ENCODE data around the gene KLHL40. TPM values are rescaled to one million over a fixed set of nuclear protein-coding genes. Genes with fewer than 3 reads are reported as not detected.

KLHL40 gene
- total RNA-seq, 1 donor from 2014 or later, result not detected

DNA sequence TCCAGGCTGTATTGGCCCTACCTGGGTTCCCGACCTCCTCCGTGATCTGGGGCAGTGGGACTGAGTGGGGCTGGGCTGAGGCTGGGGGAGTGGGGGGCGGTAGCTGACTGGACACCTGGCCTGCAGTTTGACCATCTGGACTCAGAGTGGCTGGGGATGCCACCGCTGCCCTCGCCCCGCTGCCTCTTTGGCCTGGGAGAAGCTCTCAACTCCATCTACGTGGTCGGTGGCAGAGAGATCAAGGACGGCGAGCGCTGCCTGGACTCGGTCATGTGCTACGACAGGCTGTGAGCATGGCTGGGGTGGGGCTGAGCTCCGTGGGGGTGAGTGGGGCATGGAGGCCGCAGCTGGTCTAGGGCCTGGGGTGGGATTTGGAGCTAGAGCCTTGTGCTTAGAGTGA lies 2.7 kb downstream of the KLHL40 start:
- DNase-seq (ENCODE audit: low spot score), result no peak

DNA sequence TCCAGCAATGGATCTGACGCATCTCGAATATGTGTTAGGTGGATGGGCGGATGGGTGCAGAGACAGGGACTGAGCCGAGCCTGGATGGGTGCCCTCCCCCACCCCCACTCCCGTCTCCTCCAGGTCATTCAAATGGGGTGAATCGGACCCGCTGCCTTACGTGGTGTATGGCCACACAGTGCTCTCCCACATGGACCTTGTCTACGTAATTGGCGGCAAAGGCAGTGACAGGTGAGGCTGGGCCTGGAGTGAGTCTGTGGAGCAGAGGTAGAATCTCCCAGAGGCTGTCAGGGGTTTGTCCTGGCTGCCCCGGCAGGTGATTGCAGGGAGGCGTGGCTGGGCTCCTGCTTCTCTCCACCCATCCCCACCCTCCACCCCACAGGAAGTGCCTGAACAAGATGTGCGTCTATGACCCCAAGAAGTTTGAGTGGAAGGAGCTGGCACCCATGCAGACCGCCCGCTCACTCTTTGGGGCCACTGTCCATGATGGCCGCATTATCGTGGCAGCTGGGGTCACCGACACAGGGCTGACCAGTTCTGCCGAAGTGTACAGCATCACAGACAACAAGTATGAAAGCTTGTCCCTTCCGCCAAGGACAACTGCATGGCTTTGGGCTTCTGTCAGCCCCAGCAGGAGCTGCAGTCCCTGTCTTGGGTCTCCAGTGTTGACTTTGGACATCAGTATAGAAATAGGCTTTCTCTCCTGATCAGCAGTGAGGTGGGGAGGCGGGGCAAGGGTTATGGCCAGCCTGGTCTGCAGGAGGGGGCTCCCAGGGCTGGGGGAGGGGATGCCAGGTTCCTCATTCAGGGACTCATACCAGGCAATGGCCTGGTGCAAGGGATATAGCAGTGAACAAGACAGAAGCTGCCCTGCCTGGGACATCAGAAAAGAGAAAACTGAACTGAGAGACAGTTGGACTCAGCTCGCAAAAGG lies 3.4 kb downstream of the KLHL40 start:
- DNase-seq (ENCODE audit: low spot score), result peak; percentile 82

DNA sequence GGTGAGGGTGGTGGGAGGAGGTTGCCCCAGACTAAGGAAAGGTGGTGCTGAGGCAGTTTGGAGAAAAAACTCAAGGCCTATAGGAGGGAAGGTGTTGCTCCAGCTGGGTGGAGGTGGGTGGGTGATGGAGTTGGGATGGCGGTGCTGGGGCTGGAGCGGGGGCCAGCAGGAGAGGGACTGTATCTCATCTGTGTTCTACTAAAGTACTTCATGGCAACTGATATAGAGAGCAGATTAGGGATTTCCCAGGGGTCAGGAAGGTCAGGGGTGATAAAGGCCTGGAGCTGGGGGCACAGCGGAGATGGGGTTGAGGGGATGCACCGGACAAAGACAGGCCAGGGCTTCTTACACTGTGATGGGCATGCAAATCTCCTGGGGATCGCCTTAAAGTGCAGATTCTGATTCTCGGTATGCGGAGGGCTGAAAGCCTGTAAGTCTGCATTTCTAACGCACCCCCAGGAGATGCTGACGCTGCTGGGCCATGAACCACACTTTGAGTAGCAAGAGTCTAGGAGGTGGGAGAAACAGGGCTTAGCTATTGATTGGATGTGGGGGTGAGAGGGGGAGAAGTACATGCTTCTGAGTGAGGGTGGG lies 4.2 kb downstream of the KLHL40 start:
- DNase-seq (ENCODE audit: low spot score), result peak; percentile 53

DNA sequence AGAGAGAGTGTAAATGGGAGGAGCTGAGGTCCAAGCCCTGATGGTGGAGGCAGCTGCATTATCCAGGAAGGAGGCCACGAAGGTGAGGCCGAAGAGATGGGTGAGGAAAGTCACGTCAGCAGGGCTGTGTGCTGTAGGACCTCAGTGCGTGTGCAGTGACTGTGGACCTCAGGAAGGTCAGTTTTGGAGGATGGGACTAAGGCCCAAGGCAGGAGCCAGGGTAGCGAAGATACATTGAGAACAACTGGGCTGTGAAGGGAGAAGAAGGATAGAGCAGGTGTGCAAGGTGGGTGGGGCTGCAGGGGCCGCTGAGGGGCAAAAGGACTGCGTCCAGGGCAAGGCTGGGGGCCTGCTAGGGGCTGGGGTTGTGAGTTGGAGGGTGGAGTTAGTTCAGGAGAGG lies 4.9 kb downstream of the KLHL40 start:
- peak; percentile 69 for DNase-seq (ENCODE audit: low spot score)

DNA sequence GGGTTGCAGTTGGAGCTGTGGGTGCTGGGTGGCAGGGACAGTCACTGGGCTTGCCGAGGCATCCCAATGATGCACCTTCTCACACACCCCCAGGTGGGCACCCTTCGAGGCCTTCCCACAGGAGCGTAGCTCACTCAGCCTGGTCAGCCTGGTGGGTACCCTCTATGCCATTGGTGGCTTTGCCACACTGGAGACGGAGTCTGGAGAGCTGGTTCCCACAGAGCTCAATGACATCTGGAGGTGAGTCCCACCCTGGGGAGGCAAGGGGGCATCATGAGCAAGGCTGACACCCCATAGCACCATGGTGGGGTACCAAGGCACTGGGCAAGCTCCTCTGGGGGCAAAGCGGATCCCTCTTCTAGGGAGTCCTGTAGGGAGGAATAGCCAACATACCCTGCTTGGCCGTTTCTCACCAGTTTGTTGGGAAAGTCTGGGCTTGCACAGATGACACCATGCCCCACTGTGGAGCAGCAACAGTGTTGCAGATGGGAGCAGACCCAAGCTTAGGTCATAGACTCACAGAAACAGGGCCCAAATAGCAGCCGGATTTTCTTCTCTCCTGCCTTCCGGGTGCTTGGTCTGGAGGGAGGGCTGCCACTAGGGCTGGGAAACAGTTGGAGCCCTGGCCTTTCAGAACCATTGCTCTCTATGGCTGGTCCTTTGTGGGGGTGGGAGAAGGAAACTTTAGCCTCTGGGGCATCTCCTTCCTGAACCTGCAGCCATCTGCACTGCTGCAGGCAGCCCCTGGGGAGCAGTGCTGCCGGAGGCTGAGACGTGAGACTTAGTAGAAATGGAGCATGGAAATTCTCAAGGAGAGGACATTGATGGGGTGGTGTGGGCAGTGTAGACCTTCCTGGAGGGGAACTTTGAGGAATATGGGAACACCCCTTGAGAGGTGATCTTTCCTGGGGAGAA lies 5.7 kb downstream of the KLHL40 start:
- peak; percentile 78 for DNase-seq (ENCODE audit: low spot score)

DNA sequence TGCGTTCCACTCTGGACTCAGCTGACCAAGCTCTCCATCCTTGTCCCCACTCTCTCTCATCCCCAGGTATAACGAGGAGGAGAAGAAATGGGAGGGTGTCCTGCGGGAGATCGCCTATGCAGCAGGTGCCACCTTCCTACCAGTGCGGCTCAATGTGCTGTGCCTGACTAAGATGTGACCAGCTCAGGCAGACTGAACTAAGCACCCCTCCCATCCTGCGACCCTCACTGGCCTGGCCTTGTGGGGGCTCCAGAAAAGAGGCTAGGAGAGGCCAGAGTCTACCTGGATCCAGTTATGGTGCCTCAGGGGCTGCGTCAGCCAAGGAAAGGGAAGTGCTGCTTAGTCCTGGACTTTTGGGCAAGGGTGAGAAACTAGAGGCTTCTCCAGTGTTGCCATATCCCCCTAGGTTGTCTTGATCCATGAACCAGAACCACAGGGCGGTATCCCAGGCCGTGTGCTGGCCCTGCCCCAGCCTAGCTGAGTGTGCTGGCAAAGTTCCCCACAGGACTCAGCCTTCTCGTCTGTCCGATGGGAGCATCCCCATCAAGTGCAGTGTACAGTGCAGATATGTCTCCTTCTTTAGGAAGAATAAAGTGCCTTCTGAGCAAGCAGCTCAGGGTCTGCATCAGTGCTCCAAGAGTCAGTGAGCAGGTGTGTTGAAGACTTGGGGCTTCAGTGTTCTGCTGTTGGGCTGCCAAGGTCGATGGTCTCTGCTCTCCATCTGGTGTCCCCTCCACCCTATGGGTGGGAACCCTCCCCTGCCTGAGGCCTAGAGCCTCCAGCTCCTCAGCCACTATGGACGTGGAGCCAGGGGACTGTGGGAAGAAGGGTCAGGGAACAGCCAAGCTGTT lies 6.7 kb downstream of the KLHL40 start:
- peak; percentile 76 for DNase-seq (ENCODE audit: low spot score)

DNA sequence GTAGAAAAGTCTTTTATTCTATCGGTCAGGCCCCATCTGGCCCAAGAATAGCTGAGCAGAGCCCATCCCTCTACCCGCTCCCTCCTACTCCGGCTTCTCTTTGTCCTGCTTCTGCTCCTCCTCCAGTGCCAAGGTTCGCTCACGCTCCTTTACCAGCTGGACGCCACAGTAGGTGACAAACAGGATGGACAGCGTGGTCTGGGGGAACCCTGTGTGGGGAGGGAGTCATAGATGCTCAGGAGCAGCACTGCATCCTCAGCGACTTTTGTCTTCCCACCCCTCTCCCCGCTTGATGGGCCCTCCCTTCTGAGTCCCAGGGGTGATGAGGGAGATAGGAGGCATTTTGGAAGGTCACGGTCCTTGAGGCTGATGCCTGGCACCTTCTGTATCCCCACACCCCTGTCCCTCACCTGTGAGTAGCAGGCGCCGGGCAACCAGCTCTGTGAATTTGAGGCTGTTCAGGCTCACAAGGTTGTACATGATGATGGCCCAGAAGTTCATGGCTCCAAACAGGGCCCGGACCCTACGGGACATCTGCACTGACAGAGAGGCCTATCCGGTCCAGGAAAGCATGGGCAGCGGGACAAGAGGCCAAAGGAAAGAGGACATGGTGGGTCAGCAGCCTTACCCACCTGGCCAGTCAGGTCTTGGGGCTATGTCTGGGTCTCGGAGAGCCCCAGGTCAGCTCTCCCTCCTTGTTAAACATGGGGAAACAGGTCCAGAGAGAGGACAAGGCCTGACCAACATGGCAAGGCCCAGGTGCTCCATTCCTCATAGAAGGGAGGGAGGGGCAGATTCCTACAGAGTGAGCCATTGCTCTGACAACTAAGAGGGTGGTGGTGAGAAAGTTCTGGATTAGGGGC lies 7.6 kb downstream of the KLHL40 start:
- DNase-seq (ENCODE audit: low spot score), result peak; percentile 88

DNA sequence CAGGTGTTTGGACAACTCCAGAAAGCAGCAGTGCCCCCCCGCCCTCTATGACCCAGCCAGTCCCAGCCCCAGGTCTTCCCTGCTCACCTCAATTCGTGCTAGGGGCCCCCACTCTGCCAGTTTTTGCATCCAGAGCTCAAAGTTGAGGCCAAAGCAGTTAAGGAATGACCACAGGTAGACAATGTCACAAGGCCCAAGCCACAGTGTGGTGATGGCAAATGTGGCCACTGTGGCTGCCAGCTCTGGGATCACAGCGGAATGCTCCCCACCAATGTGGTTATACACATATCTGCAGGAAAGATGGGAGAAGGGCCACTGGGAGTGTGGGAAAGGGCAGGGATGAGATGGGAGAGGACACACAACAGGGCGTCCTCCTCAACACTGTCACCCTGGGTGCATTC lies 8.2 kb downstream of the KLHL40 start:
- peak; percentile 71 for DNase-seq (ENCODE audit: low spot score)

DNA sequence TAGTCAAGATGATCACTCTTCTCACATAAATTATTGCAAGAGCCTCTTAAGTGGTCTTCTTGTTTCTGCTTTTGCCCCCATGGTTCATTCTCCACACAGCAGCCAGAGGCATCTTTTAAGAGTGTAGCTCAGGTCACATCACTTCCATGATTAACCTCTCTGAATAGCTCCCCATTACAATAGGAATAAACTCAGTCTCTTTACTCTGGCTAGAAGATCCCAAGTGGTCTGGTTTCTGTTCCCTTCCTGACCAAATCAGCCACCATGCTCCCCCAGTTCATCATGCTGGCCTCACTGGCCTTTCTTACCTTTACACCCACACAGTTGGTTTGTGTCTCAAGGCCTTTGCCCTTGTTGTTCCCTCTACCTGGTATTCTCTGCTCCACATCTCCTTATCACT lies 9.0 kb downstream of the KLHL40 start:
- no peak for DNase-seq (ENCODE audit: low spot score)

DNA sequence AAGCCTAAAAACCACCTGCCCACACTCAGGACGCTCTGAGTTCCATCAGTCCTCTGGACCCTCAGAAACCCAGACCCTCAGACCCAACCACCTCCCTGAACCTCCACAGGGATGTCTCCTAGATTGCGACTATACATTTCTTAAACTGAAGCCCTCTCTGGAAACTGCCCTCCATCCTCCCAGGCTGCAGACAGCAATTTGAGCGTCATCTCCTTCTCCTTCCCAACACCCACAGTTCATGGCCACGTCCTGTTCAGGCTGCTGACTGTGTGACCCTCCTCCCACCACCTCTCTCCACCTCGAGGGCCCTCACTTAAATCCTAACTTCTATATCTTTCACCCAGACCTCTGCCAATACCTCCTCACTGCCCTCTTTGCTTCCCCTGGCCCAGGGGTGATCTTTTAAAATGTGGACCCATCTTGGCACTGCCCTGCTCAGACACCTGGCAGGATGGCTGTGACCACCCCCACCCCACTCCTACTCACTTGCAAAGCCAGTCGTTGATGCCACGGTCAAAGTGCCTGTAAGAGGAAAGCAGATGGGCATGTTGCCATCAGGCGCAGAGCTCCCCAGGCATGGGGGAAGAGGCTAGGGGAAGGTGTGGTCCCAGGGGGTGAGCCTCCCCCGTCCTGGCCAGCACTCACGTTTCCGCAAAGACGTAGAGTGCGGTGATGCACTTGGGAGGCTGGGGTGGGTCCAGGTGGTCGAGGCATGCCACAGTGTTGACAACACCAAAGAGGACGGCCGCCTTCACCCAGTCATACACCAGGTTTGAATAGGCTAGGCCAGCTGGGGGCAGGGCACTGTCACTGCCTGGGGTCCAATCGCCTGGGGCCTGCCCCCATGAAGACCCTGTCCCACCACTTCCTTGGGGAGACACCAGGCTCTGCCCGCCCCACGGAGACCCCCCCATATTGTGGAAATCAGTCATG lies 11.3 kb downstream of the KLHL40 start:
- DNase-seq (ENCODE audit: low spot score), result peak; percentile 86

DNA sequence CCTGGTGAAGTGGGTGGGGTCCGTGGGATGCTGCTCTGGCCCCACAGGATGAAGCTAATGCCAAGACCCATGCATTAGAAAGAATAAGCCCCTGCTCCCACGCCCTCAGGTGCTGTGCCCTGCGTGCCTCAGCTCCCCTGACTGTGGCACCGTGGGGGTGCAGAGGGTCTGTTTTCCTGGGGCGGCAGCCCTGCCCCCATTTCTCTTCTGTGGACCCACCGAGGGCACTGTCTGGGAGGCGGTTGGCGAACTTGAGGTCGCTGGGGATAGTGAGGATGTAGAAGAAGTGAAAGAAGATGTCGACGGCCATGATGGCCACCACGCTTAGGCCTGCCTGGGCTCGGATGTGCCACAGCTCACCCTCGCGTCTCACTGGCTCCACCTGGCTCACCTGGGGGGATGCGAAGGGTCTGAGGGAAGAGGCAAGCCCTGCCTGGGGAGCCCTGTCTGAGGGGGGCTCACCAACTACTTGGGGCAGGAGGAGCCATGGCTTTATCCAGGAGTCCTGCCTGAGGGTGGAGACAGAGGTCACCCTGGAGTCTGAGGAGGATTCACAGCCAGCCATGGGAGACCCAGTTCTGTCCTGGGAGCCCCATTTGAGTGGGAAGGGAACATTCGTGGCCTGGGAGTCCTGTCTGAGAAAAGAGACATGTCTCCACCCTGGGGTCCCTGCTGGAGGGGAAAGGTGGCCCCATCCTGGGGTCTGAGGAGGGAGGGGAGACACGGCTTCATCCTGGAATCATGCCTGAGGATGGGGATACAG lies 12.1 kb downstream of the KLHL40 start:
- DNase-seq (ENCODE audit: low spot score), result peak; percentile 87

DNA sequence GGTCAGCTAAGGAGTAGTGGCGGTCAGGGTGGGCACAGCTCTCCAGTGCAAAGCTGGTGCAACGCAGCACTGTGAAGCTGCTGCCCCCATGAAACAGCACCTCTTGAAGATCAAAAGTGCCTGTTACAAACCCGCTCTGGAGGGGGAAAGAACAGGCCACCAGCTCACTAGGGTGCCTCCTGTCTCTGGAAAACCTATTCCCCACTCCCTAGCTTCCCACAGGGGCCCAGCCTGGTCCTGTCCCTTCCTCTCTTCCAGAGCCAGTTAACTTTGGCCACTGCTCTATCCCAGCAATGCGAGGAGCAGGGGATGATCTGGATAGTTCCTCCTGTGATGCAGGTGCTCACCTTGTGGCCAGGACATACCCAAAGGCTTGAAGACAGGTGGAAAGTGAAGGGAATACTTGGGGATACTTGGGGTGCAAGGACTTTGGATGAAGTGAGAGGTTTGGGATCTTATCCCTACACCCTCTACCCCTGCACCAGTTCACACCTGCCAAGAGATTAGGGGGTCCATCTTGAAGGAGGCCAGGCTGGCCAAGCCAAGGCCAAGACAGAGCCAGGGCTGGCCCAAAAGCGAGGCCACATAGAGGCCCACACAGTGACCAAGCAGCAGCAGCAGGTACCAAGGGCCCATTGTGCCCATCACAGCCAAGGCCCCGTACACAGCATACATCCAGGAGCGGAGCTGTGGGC lies 13.0 kb downstream of the KLHL40 start:
- peak; percentile 75 for DNase-seq (ENCODE audit: low spot score)

DNA sequence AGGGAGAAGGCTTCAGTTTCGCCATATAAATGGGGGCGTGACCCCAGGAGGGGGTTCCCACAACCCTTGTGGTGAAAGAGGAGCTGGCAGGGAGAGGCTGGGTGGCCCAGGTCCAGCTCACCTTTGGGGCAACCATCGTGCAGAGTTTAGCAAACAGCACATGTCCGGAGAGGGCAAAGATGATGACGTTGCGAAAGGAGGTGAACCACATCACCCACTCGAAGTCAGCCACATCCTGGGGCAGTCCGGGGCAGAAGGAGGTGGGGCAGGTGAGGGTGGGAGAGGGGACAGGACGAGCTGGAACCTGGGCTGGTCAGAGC lies 13.5 kb downstream of the KLHL40 start:
- peak; percentile 69 for DNase-seq (ENCODE audit: low spot score)

DNA sequence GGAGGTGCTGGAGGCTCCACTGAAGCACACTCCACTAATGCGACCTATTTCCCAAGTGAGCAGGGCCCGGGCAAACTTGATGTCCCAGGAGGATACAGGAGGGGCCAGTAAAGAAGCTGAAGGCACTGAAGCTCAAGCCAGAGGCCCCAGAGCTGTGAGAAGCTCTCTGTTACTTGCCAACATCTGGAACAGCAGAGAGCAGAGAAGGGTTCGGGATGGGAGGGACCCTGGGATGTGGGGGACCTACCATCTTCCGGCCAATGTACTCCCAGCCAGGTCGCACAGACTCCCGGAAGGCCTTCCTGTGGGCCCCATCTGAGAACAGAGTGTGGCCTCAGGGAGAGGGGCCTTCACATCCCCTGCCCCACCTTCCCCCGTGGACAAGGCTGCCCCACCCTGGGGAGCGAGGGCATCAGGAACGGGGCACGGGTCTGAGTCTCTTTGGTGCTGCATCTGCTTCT lies 14.2 kb downstream of the KLHL40 start:
- peak; percentile 83 for DNase-seq (ENCODE audit: low spot score)

DNA sequence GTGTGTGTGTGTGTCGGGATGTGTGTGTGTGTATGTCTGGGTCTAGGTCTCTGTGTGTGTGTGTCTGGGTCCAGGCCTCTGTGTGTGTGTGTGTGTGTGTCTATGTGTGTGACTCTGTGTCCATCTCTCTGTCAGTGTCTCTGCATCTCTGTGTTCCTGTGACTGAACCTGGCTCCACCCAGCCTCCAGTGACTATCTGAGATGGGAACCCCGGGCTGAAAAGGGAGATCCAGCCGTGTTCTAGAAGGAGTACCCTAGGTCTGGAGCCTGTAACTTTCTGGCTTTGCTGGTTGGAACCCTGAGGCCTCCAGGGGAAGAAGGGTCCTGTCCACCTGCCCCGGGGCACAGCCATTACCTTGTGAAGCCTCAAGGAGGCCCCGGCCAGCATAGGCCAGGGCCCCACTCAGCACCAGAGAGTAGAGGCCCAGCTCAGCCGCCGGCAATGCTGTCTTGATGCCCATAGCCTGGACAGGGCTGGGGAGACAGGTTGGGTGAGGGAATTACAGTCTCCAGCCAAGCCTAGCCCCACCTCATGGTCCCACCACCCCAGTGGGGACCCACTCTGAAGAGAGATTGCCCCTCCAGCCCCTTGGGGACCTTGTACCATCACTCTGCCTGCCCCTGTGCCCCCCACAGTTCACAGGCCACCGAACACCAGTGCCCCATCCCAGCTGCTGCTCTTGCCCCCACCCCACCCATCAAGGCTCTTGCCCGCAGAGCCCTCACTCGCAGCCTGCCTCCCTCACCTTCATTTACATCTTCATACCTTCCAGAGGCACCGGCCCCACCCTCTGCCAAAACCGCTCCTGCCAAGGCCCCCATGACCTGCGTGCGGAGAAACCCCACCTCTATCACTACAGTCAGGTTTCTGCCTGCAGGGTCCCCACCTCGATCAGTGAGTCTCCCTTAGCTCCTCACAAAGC lies 15.3 kb downstream of the KLHL40 start:
- peak; percentile 81 for DNase-seq (ENCODE audit: low spot score)

Measured in mesenteric fat pad (tissue), 1 donor.